Tibial nerve (tissue), 4 donors: Measurements from ENCODE around the gene NHLRC4.

ENCODE experiments used
- CTCF ChIP-seq, 5 experiments: fragments of 200-600 bp in 3 of 5; fragments of 450-650 bp in 2 of 5; sonication (generic) in 3 of 5; IDR thresholded peaks; one replicate each; pipeline ENCODE4 v1.5.1; 2016 to 2019; ENCODE audit warnings: antibody characterized with exemption in 5 of 5, mild to moderate bottlenecking in 3 of 5, moderate library complexity in 2 of 5
- EP300 ChIP-seq, 2 donors: sonication (generic); formaldehyde crosslinking; IDR thresholded peaks; one replicate each; pipeline ENCODE4 v1.6.1; 2017; ENCODE audit warnings: antibody characterized with exemption in 2 of 2, mild to moderate bottlenecking in 1 of 2

- no peak for TF ChIP-seq EP300 (IDR thresholded peaks at IDR 0.05)
- TF ChIP-seq CTCF (IDR thresholded peaks at IDR 0.05): no peak
Measured at GRCh38 chr16:566475-567372, at the start of gene NHLRC4.
